Measurements from ENCODE around the gene WBP2NL.
A peak's percentile ranks its signal among the peaks of the same experiment; 100 is the strongest.

WBP2NL gene

DNA sequence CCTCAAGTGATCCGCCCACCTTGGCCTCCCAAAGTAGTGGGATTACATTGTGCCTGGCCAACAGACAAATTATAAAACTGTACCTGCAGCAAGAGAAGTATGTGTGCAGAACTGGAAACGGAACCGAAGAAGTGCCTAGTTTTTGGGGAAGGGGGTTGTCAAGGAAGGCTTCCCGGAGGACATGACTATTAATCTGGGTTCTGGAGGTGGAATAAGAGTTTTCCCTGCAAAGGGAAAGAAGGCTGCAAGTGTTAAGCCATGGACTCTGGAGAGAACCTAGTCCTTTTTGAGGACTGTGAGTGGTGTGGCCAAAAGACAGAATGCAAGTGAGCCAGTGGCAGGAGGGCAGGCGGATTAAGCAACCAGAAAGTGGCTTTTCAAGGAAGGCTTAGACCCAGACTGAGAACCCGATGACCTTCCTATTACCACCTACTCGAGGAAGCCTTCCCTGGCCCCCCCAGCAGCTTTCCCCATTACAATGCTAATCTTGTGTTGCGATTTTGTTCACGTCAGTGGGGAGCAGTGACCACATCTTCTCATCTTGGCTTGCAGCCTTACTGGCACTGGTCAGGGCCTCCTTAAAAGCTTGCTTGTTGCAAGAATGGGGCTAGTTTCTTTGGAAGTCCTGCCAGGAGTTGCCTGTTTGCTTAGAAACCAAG, 35.0 kb upstream of the WBP2NL start:
- DNase-seq (ENCODE audit: low read depth), result no peak
- TF ChIP-seq, protein P1, sequence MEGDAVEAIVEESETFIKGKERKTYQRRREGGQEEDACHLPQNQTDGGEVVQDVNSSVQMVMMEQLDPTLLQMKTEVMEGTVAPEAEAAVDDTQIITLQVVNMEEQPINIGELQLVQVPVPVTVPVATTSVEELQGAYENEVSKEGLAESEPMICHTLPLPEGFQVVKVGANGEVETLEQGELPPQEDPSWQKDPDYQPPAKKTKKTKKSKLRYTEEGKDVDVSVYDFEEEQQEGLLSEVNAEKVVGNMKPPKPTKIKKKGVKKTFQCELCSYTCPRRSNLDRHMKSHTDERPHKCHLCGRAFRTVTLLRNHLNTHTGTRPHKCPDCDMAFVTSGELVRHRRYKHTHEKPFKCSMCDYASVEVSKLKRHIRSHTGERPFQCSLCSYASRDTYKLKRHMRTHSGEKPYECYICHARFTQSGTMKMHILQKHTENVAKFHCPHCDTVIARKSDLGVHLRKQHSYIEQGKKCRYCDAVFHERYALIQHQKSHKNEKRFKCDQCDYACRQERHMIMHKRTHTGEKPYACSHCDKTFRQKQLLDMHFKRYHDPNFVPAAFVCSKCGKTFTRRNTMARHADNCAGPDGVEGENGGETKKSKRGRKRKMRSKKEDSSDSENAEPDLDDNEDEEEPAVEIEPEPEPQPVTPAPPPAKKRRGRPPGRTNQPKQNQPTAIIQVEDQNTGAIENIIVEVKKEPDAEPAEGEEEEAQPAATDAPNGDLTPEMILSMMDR (IDR thresholded peaks at IDR 0.05; ENCODE audit: control insufficient read depth, extremely low read depth, insufficient read depth), result no peak
- no peak overlapping the region for H3K4me3 ChIP-seq (ENCODE audit: low read depth, low read length)

DNA sequence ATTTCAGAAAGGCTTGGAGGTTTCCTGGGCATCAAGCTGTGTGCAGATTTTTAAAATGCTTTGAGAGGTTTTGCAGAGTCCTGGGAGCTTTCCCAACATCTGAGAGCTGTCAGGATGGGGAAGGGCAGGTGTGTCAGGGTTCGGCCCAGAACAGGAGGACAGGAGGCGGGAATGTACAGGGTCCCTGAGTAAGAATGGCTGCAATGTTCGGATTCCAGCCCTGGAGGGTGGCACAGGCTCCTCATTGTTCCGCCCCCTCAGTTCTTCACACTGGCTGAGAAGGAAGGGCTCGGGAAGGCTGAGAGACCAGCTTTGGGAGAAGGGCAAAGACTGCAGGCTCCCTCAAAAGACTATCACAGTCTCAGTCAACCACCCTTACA, 34.5 kb upstream of the WBP2NL start:
- TF ChIP-seq, protein P1 (IDR thresholded peaks at IDR 0.05; ENCODE audit: control insufficient read depth, extremely low read depth, insufficient read depth), result no peak
- DNase-seq (ENCODE audit: low read depth), result no peak
- H3K4me3 ChIP-seq (ENCODE audit: low read depth, low read length), result no peak overlapping the region

DNA sequence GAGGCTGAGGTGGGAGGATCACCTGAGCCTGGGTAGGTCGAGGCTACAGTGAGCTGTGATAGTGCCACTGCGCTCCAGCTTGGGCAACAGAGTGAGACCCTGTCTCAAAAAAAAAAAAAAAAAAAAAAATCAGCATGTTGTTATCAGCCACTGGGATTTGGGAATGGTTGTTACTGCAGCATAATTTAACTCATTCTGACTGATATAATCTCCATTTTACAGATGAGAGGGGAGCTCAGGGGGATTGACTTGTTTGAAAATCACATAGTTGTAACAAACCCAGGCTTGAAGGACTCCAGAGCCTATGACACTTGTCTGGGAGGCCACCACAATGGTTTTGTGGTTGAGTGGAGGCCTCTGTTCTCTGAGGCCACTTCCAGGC, 32.4 kb upstream of the WBP2NL start:
- H3K4me3 ChIP-seq (ENCODE audit: low read depth, low read length), result no peak overlapping the region
- TF ChIP-seq, protein P1 (IDR thresholded peaks at IDR 0.05; ENCODE audit: control insufficient read depth, extremely low read depth, insufficient read depth), result no peak
- DNase-seq (ENCODE audit: low read depth), result no peak

DNA sequence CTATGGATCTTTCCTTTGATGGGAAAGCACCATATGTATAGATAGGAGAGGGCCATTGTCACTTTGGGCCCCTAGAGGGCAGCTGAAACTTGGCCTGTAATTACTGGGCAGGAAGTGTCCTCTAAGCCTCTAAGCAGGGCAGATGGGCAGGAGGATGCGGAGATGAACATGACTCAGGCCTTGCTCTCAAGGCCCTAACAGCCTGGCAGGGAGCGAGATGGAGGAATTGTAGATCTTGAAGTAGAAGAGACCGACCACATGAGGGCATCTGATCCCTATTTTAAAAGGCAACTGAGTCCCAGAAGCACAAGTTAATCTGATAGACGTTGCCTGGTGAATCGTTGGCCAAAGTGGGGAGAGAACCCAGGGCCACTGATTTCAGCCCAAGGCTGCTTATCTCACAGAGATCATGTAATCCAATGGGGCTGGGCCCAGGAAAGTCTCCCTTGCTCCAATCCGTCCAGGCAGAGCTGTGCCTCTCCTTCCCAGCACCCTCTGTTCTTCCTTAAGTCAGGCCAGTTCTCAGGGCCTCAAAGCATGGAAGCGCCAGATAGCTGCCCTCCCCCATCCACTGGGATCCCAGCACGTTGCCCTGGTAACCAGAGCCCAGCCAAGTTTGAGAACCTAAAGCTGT, 31.9 kb upstream of the WBP2NL start:
- TF ChIP-seq, protein P1 (IDR thresholded peaks at IDR 0.05; ENCODE audit: control insufficient read depth, extremely low read depth, insufficient read depth), result peak; percentile 34
- DNase-seq (ENCODE audit: low read depth), result no peak
- H3K4me3 ChIP-seq (ENCODE audit: low read depth, low read length), result no peak overlapping the region

DNA sequence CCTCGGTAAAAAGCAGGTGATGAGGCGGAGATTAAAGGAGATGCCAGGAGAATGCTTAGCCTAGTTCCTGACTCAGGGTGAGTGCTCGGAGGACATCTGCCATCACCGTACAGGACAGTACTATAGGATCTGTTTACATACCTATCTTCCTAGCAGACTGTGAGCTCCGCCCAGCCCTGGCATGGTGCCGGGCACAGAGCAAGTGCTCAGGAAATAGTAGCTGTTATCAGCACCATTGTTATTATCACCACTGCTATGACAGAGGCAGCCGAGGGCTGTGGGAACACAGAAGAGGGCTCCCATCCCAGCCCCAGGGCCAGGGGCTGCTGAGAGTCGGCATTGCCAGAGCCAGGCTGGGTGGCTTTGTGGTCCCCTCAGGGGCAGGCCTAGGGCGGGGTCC, 30.0 kb upstream of the WBP2NL start:
- no peak overlapping the region for H3K4me3 ChIP-seq (ENCODE audit: low read depth, low read length)
- DNase-seq (ENCODE audit: low read depth), result no peak
- TF ChIP-seq, protein P1 (IDR thresholded peaks at IDR 0.05; ENCODE audit: control insufficient read depth, extremely low read depth, insufficient read depth), result no peak

DNA sequence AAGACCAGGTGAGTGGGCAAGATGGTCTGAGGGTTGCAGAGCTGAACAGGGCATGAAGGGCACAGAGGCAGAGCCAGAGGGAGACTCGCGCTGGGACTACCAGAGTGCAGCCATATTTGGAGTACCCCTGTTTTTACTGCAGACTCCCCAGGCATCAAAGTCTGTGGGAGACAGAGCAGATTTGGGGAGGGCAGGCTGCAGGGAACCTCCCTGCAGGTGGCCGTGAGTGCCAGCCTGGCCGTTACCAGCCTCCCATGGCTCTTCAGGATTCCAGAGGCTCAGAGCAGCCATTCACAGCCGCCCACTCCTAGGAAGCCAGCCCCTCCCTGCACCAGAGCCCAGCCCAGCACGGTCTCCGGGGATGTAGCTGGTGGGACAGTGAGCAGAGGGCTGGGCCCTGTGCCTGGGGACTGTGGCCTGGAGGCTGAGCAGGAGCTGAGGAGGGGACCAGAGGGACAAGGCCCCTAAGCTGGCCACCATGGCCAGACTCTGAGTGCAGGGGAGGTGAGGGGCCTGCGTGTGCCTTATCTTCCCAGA, 29.4 kb upstream of the WBP2NL start, which contains the start of gene SEPTIN3:
Gene SEPTIN3, plus strand, starts transcription at position 334 of the 537 bp plus-strand sequence. CDS start 2,050 bp downstream, outside the sequence.
- no peak for DNase-seq (ENCODE audit: low read depth)
- H3K4me3 ChIP-seq (ENCODE audit: low read depth, low read length), result no peak within 1 kb of the TSS
- TF ChIP-seq, protein P1 (IDR thresholded peaks at IDR 0.05; ENCODE audit: control insufficient read depth, extremely low read depth, insufficient read depth), result no peak

Data from LNCaP clone FGC (cell line).